AG10803 (cell line): ENCODE measurements around the gene C3orf22.

ENCODE experiments used
- DNase-seq: peaks from one replicate; pipeline ENCODE4 v3.0.0; 2010; ENCODE audit warnings: low read depth
- H3K4me3 ChIP-seq: 2 replicates; pipeline ENCODE4 v1.5.1; 2011; ENCODE audit warnings: mild to moderate bottlenecking, low read length, control low read depth
- TF ChIP-seq, protein P1 (sequence below): conservative IDR thresholded peaks from 2 replicates; pipeline ENCODE4 v1.5.1; 2011; ENCODE audit warnings: mild to moderate bottlenecking, low read length, control low read depth, inconsistent platforms

C3orf22 gene

DNA sequence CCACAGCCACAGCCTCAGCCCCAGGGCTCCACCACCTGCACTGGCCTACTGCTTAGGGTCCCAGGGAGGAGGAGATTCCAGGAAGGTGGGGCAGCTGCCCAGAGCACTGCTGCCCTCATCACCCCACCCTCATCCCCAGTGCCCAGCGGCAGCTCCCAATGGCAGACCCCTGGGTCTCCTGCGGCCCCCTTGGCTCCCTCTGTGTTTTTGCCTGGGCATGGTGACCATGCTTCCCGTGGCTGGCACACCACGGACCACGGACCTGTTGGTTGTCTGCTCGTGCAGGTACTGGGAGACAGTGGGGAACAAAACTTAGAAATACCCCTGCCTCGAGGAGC is 32.1 kb downstream of the C3orf22 start:
- TF ChIP-seq, protein P1, sequence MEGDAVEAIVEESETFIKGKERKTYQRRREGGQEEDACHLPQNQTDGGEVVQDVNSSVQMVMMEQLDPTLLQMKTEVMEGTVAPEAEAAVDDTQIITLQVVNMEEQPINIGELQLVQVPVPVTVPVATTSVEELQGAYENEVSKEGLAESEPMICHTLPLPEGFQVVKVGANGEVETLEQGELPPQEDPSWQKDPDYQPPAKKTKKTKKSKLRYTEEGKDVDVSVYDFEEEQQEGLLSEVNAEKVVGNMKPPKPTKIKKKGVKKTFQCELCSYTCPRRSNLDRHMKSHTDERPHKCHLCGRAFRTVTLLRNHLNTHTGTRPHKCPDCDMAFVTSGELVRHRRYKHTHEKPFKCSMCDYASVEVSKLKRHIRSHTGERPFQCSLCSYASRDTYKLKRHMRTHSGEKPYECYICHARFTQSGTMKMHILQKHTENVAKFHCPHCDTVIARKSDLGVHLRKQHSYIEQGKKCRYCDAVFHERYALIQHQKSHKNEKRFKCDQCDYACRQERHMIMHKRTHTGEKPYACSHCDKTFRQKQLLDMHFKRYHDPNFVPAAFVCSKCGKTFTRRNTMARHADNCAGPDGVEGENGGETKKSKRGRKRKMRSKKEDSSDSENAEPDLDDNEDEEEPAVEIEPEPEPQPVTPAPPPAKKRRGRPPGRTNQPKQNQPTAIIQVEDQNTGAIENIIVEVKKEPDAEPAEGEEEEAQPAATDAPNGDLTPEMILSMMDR, result no peak
- no peak for DNase-seq
- no peak overlapping the region for H3K4me3 ChIP-seq

GRCh38 chr3:126525853-126526667 is 32.7 kb downstream of the C3orf22 start:
- no peak overlapping the region for H3K4me3 ChIP-seq
- DNase-seq, result no peak
- TF ChIP-seq, protein P1, result no peak

DNA sequence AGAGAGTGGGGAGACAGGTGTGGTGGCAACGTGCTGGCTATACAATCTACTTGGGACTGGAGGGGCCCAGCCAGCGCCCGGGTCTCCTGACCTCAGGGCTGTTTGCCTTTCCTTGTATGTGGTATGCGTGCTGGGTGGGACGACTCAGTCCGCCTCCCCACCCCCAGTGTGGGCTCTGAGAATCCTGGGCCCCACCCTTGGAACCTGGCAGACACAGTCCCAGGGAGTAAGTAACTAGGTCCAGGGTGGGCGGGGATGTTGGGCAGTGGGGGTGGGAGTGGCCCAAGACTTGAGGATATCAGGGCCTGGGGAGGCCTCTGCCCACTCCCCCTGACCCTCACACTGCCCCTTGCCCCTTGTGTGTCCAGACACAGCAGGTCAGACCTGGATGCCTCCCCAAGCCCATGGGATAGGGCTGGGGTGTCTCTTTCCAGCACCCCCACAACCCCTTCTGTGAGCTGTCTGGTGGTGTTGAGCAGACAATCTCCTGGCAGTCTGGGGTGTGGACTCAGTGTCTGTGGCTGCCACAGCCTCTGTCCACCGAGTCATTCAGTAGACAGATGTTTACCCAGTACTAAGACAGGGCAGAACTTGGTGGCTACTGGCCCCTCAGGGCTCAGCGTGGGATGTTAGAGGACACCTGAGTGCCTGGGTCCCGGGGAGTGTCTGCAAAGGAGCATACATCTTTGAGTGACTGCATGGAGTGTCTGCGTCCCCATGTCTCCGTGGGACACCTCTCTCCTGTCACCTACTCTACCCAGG is 33.5 kb downstream of the C3orf22 start:
- no peak for DNase-seq
- TF ChIP-seq, protein P1, result no peak
- H3K4me3 ChIP-seq, result no peak overlapping the region

DNA sequence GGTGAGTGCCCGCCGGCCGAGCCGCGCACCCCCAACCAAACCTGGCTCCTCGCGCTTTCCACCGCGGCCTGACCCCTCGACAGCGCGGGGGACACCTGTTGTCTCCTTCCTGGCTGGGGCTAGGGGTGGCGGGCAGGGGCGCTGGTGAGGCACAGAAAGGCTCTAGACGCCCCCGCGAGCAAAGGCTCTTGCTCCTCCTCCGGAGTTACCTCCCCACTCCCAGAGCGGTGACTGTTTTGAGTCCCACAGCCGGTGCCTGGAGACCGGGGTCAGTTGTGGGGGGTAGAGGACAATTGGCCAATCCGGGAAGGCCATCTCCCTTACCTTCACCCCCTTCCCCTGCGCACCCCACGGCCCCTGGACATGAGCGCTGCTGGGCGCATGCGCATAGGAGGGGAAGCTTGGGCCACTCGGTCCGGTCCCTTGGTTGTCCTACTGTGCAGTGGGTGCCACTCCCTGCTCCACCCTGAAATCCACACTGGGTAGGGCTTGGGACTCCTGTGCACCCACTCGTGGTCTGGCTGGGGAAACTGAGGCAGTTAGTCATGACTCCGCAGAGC is 34.2 kb downstream of the C3orf22 start:
- no peak for DNase-seq
- TF ChIP-seq, protein P1, result no peak
- peak overlapping the region; percentile 38 for H3K4me3 ChIP-seq

GRCh38 chr3:126523745-126524428 is 34.8 kb downstream of the C3orf22 start, which contains the start of gene CHST13:
CHST13 (plus strand) TSS chr3:126524155; CDS start chr3:126524333, 178 bp downstream.
- DNase-seq, result peak; percentile 33
- TF ChIP-seq, protein P1, result no peak
- peak within 1 kb of the TSS; percentile 38 for H3K4me3 ChIP-seq

GRCh38 chr3:126522363-126522788 is 36.4 kb downstream of the C3orf22 start:
- peak; percentile 44 for DNase-seq
- H3K4me3 ChIP-seq, result no peak overlapping the region
- TF ChIP-seq, protein P1, result peak; percentile 86
